IMR-90 (cell line): Measurements from ENCODE around the gene PHLDA2. TPM values are rescaled to one million over a fixed set of nuclear protein-coding genes. Genes with fewer than 3 reads are reported as not detected.

Source experiments
- ATAC-seq: fragments of 200-7000 bp; cut with Tn5 transposase; 2 replicates; pipeline ENCODE4 v1.9.1; 2020; ENCODE audit warnings: low read depth, mild to moderate bottlenecking, moderate library complexity
- BruUV-seq: library from RNA; stranded (reverse); fragments of 400-500 nt; replicated peaks from 2 replicates; lab custom pipeline; 2021; lab: Mats Ljungman, UMichigan
- CTCF ChIA-PET: fragments of 300-600 bp; formaldehyde crosslinking; extraction: SDS; loops from one replicate; lab custom pipeline; 2021; ENCODE audit warnings: antibody characterized with exemption; lab: Yijun Ruan, JAX
- POLR2A ChIA-PET: fragments of 300-600 bp; sonication (Branson Sonifier 250); formaldehyde crosslinking; loops from one replicate; lab custom pipeline; 2022; ENCODE audit warnings: antibody characterized with exemption; ENCODE audit not compliant: unreplicated experiment; lab: Charles Lee
- DNase-seq: peaks from one replicate; pipeline ENCODE4 v3.0.0; 2013
- H2AFZ ChIP-seq: replicated peaks from 2 replicates; pipeline ENCODE3; 2013; ENCODE audit warnings: low read length, mild to moderate bottlenecking; ENCODE audit not compliant: poor library complexity
- H2AK5ac ChIP-seq: 2 replicates; pipeline ENCODE4 v1.6.1; 2013; ENCODE audit warnings: low read depth, low read length, inconsistent platforms
- H2AK9ac ChIP-seq: replicated peaks from 2 replicates; pipeline ENCODE3; 2013; ENCODE audit warnings: mild to moderate bottlenecking, low read depth, low read length, moderate library complexity; ENCODE audit not compliant: poor library complexity
- H2BK120ac ChIP-seq: 2 replicates; pipeline ENCODE4 v1.6.1; 2013; ENCODE audit warnings: low read depth, low read length, inconsistent platforms
- H2BK15ac ChIP-seq: 3 replicates; pipeline ENCODE4 v1.6.1; 2013; ENCODE audit warnings: low read depth, low read length, inconsistent platforms
- H2BK20ac ChIP-seq: 2 replicates; pipeline ENCODE4 v1.6.1; 2013; ENCODE audit warnings: low read depth, mild to moderate bottlenecking, inconsistent platforms, low read length, moderate library complexity
- H2BK5ac ChIP-seq: 2 replicates; pipeline ENCODE4 v1.6.1; 2013; ENCODE audit warnings: mild to moderate bottlenecking, low read depth, low read length, inconsistent platforms; ENCODE audit not compliant: poor library complexity, severe bottlenecking
- H3K14ac ChIP-seq: replicated peaks from 2 replicates; pipeline ENCODE4 v1.6.1; 2013; ENCODE audit warnings: low read depth, low read length, inconsistent platforms
- H3K18ac ChIP-seq: 2 replicates; pipeline ENCODE4 v1.6.1; 2013; ENCODE audit warnings: low read depth, low read length, control low read depth
- H3K23ac ChIP-seq: 2 replicates; pipeline ENCODE4 v1.6.1; 2013; ENCODE audit warnings: low read depth, low read length, inconsistent platforms
- H3K27ac ChIP-seq: 2 replicates; pipeline ENCODE4 v1.5.1; 2013; ENCODE audit warnings: mild to moderate bottlenecking, control low read depth, low read length; ENCODE audit not compliant: insufficient read depth
- H3K27me3 ChIP-seq: 2 replicates; pipeline ENCODE4 v1.6.1; 2013; ENCODE audit warnings: low read length; ENCODE audit not compliant: control insufficient read depth, insufficient read depth
- H3K36me3 ChIP-seq: 2 replicates; pipeline ENCODE4 v1.6.1; 2013; ENCODE audit warnings: low read length, mixed read lengths; ENCODE audit not compliant: control insufficient read depth, insufficient read depth
- H3K4ac ChIP-seq: 2 replicates; pipeline ENCODE4 v1.6.1; 2013; ENCODE audit warnings: low read depth, low read length, inconsistent platforms
- H3K4me1 ChIP-seq: 2 replicates; pipeline ENCODE4 v1.6.1; 2013; ENCODE audit warnings: low read length, mixed read lengths; ENCODE audit not compliant: control insufficient read depth, insufficient read depth
- H3K4me2 ChIP-seq: 2 replicates; pipeline ENCODE4 v1.6.1; 2013; ENCODE audit warnings: low read depth, mild to moderate bottlenecking, control low read depth, low read length, moderate library complexity
- H3K4me3 ChIP-seq: 2 replicates; pipeline ENCODE4 v1.5.1; 2013; ENCODE audit warnings: low read depth, mild to moderate bottlenecking, control low read depth, low read length, moderate library complexity; ENCODE audit not compliant: insufficient read depth
- H3K56ac ChIP-seq: 2 replicates; pipeline ENCODE4 v1.6.1; 2013; ENCODE audit warnings: low read length, inconsistent platforms; ENCODE audit not compliant: insufficient read depth; ENCODE audit errors: extremely low read depth
- H3K79me1 ChIP-seq, 2 experiments: 2 replicates each; pipeline ENCODE4 v1.6.1; 2013; ENCODE audit warnings: low read length in 2 of 2, inconsistent platforms in 1 of 2, low read depth in 1 of 2
- H3K9ac ChIP-seq: 2 replicates; pipeline ENCODE4 v1.6.1; 2013; ENCODE audit warnings: low read depth, low read length, control low read depth
- H3K9me1 ChIP-seq: 2 replicates; pipeline ENCODE4 v1.6.1; 2013; ENCODE audit warnings: low read length, inconsistent platforms; ENCODE audit not compliant: insufficient read depth
- H3K9me3 ChIP-seq: 2 replicates; pipeline ENCODE4 v1.6.1; 2013; ENCODE audit warnings: low read length; ENCODE audit not compliant: control insufficient read depth, insufficient read depth
- H4K20me1 ChIP-seq: 2 replicates; pipeline ENCODE4 v1.6.1; 2013; ENCODE audit warnings: low read length, inconsistent platforms; ENCODE audit not compliant: insufficient read depth
- H4K5ac ChIP-seq: 2 replicates; pipeline ENCODE4 v1.6.1; 2013; ENCODE audit warnings: mild to moderate bottlenecking, low read depth, low read length, control low read depth
- H4K8ac ChIP-seq, 2 experiments: 2 replicates each; pipeline ENCODE4 v1.6.1; 2013; ENCODE audit warnings: low read depth in 2 of 2, low read length in 2 of 2, control low read depth in 1 of 2, inconsistent platforms in 1 of 2
- H4K91ac ChIP-seq: 2 replicates; pipeline ENCODE4 v1.6.1; 2013; ENCODE audit warnings: low read depth, low read length, inconsistent platforms; ENCODE audit not compliant: insufficient read depth
- RCOR1 ChIP-seq: IDR thresholded peaks from 2 replicates; pipeline ENCODE4 v1.6.1; 2012; ENCODE audit warnings: mild to moderate bottlenecking, low read length, improper control_type of control experiment; ENCODE audit not compliant: insufficient replicate concordance
- WGBS, 2 experiments: methylation state at CpG; one replicate each; pipeline versions ENCODE4 v1.1.5 to v1.1.7; 2013; ENCODE audit warnings: missing lambda C conversion rate in 2 of 2; ENCODE audit not compliant: insufficient read length in 1 of 2; ENCODE audit errors: extremely low coverage in 2 of 2; 5-methylcytosine and 5-hydroxymethylcytosine counted together
- dilution Hi-C: fragments of 300-500 bp; cut with HindIII; formaldehyde crosslinking; loops from one replicate; pipeline ENCODE4 v1.14.3; 2018; ENCODE audit warnings: low sequenced_read_pairs; ENCODE audit not compliant: unreplicated experiment
- in situ Hi-C: fragments of 300-500 bp; cut with MboI; formaldehyde crosslinking; loops from 3 replicates; pipeline ENCODE4 v1.14.3; 2019; ENCODE audit warnings: low sequenced_read_pairs, inconsistent platforms, mixed read lengths
- intact Hi-C: fragments of 100-400 bp; cut with micrococcal nuclease; formaldehyde crosslinking; loops from 2 replicates; pipeline ENCODE4 v1.10.0; 2022
- polyA plus RNA-seq, 3 experiments: library from polyadenylated mRNA; depleted of rRNA; stranded (reverse); fragments of >200 nt; gene quantifications; 2 replicates each; pipeline ENCODE4 v1.2.3, GENCODE V29; 2012; ENCODE audit warnings: low replicate concordance in 1 of 3
- total RNA-seq: library from RNA; depleted of rRNA; stranded (reverse); fragments of >200 nt; gene quantifications from 2 replicates; pipeline ENCODE4 v1.2.3, GENCODE V29; 2012

The PHLDA2 gene
- total and polyA plus RNA-seq, 2 of the 4 experiments (the other 2 are of a cell fraction) = 3.8 to 89.0 TPM

GRCh38 chr11:2886936-2887335 is 42.3 kb downstream of the PHLDA2 start:
- ChIA-PET POLR2A (no interaction called here), CTCF (interaction anchor here (11.0 kb wide), 1 partner anchor 354 kb away, joined by 116 read pairs; no protein-coding TSS in a partner anchor)
- no peak overlapping the region for H3K4me2 ChIP-seq
- H4K5ac ChIP-seq = no peak overlapping the region
- ATAC-seq (no peak), DNase-seq (no peak)
- peaks cover 25% of the 10 kb centered on the region for H3K4me1 ChIP-seq
- no peak overlapping the region for H2BK120ac ChIP-seq
- H2AFZ ChIP-seq = no peak overlapping the region
- in situ Hi-C loops = loop anchor here (5.0 to 25.0 kb wide), 2 partner anchors 355 to 700 kb away; no protein-coding TSS in a partner anchor
- WGBS, 2 experiments = no CpG with 5 or more reads among the region's 5 CpGs
- intact Hi-C loops = loop anchor here (5.0 kb wide), 1 partner anchor 240 kb away; no protein-coding TSS in a partner anchor
- H3K23ac ChIP-seq = no peak overlapping the region
- H2BK5ac ChIP-seq = no peak overlapping the region
- H3K36me3 ChIP-seq = peaks cover 3% of the 10 kb centered on the region; the same call in 1 of the 2 replicates
- H3K4me3 ChIP-seq = no peak overlapping the region
- H2AK5ac ChIP-seq = no peak overlapping the region
- H3K18ac ChIP-seq = no peak overlapping the region
- H3K4ac ChIP-seq = no peak overlapping the region
- no peak overlapping the region for H3K27ac ChIP-seq
- H4K20me1 ChIP-seq = peaks cover 12% of the 10 kb centered on the region
- no peaks in the 10 kb centered on the region for H3K27me3 ChIP-seq
- H3K56ac ChIP-seq = no peak overlapping the region
- H3K9me1 ChIP-seq = no peaks in the 10 kb centered on the region
- no peak overlapping the region for H3K9ac ChIP-seq
- no peak for TF ChIP-seq RCOR1
- no TSS peak for BruUV-seq
- peaks cover 0 to 3% of the 10 kb centered on the region in 2 experiments; a peak in 1 of 4 replicates for H3K79me1 ChIP-seq
- no peak overlapping the region for H2AK9ac ChIP-seq
- no peak overlapping the region for H4K8ac ChIP-seq
- no peak overlapping the region; the same call in 2 of the 3 replicates for H2BK15ac ChIP-seq
- H4K91ac ChIP-seq = no peak overlapping the region
- H3K14ac ChIP-seq = no peak overlapping the region
- dilution Hi-C loops = no loop called here
- no peak overlapping the region for H2BK20ac ChIP-seq
- no peaks in the 10 kb centered on the region for H3K9me3 ChIP-seq
